Mesodermal cell (in vitro differentiated cells): ENCODE measurements around the gene SKIDA1.

Experiments
- H3K27ac ChIP-seq: 2 replicates; pipeline ENCODE4 v1.7.0; 2013; ENCODE audit warnings: mild to moderate bottlenecking, low read depth, low read length, moderate library complexity; ENCODE audit not compliant: severe bottlenecking
- H3K36me3 ChIP-seq: 2 replicates; pipeline ENCODE4 v1.7.1; 2013; ENCODE audit warnings: mild to moderate bottlenecking, low read length, moderate library complexity; ENCODE audit not compliant: control insufficient read depth, insufficient read depth
- H3K4me1 ChIP-seq: one replicate; pipeline ENCODE4 v1.7.1; 2013; ENCODE audit warnings: mild to moderate bottlenecking, low read length; ENCODE audit not compliant: insufficient read depth, control insufficient read depth, poor library complexity, severe bottlenecking
- H3K4me3 ChIP-seq: 2 replicates; pipeline ENCODE4 v1.7.0; 2013; ENCODE audit warnings: low read length, control low read depth, mild to moderate bottlenecking; ENCODE audit not compliant: insufficient read depth, poor library complexity, severe bottlenecking; ENCODE audit errors: extremely low read depth
- H3K9me3 ChIP-seq: 2 replicates; pipeline ENCODE4 v1.7.1; 2013; ENCODE audit warnings: mild to moderate bottlenecking, low read length, moderate library complexity; ENCODE audit not compliant: control insufficient read depth
- WGBS, 2 experiments: methylation state at CpG; one replicate each; pipeline ENCODE4 v1.1.5; 2013; ENCODE audit warnings: missing lambda C conversion rate in 2 of 2; ENCODE audit not compliant: insufficient coverage in 2 of 2; 5-methylcytosine and 5-hydroxymethylcytosine counted together

SKIDA1 gene

DNA sequence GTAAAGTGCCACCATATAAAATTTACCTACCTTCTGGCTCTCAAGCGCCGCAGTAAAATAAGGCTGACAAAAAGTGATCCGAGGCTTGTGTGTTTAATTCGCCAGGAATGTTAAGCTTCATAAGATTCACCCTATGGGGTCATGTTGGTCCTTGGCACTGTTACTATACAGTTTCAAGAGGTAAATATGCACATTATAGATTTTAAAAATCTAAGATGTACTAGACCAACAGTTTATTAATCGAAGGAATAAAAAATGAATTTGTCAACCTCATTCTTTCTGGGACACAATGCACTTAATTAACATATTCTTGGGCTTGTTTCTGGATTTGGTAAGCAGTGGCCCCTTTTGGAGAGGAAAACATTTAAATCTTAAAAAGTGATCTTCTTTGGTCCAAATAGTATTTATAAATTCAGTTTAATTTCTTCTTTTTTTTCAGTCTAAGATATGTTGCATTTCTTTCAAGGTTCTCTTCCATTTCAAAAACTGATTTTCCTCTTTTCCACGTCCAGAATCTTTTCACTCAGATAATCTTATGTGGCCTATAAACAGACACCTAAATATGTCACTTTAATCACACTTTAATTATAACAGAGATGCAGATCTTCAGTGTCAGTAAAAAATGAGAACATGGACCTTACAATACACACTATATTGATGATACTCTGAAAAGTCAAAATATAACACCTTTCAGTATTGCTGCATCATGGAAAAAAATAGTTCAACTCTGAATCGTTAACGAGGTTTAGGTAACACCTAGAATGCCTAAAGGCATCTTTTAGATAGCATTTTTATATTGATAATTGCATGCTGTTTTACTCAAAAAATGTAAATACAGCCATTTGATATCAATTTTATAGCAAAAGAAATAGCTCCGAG, 3.8 kb upstream of the SKIDA1 start:
- Histone ChIP-seq H3K9me3 (no peaks in the 10 kb centered on the region), H3K4me1 (peaks cover 3% of the 10 kb centered on the region), H3K4me3 (peak overlapping the region; percentile 71), H3K27ac (peak overlapping the region; percentile 95), H3K36me3 (no peaks in the 10 kb centered on the region)
- 14 to 50% methylated on average over 1 to 3 of the region's 9 CpGs for WGBS, 2 experiments

DNA sequence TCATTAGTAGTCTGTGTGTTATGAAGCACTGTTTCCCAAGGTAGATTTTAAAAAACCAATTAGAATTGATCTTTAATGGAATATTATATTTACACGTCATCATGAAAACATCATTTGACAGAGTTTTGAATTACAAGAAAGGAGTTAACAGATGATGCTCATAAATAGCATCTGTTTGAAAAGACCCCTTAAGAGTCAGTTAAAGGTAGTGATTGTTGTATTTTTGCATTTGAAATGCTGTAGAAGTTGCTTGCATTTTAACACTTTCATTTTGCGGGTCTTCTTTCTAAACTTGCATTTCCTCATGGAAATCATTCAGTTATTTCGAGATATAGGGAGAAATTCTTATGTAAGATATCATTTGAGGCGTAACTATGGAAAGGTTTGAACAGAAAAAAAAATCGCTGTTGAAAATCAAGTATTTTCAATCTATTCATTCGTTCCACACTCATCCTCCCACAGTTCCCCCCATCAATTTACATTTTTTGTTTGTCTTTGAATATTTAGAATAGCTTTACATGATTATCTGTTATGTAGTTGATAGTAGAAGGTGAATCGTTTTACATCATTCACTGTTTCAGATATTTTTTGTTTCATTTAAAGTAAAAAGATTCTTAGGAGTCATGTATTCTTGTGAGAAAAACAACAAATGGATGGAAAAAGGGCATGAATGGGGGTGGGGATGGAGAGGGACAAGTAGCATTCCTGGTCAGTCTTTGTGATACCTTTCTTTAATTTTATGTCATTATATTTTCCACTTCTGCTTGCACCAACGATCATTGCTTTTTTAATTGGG, 3.0 kb upstream of the SKIDA1 start:
- Histone ChIP-seq H3K27ac (peak overlapping the region; percentile 95), H3K4me3 (peak overlapping the region; percentile 71), H3K9me3 (no peaks in the 10 kb centered on the region), H3K36me3 (no peaks in the 10 kb centered on the region), H3K4me1 (peaks cover 7% of the 10 kb centered on the region)
- no CpG with 5 or more reads among the region's 8 CpGs for WGBS, 2 experiments

- no peaks in the 10 kb centered on the region for H3K36me3 ChIP-seq
- H3K4me3 ChIP-seq = peak overlapping the region; percentile 71
- H3K4me1 ChIP-seq = peaks cover 14% of the 10 kb centered on the region
- H3K9me3 ChIP-seq = no peaks in the 10 kb centered on the region
- peak overlapping the region; percentile 95 for H3K27ac ChIP-seq
- 1 to 2% methylated on average over 9 to 10 of the region's 18 CpGs for WGBS, 2 experiments
Measured at GRCh38 chr10:21527598-21528235, 2.2 kb upstream of the SKIDA1 start.

DNA sequence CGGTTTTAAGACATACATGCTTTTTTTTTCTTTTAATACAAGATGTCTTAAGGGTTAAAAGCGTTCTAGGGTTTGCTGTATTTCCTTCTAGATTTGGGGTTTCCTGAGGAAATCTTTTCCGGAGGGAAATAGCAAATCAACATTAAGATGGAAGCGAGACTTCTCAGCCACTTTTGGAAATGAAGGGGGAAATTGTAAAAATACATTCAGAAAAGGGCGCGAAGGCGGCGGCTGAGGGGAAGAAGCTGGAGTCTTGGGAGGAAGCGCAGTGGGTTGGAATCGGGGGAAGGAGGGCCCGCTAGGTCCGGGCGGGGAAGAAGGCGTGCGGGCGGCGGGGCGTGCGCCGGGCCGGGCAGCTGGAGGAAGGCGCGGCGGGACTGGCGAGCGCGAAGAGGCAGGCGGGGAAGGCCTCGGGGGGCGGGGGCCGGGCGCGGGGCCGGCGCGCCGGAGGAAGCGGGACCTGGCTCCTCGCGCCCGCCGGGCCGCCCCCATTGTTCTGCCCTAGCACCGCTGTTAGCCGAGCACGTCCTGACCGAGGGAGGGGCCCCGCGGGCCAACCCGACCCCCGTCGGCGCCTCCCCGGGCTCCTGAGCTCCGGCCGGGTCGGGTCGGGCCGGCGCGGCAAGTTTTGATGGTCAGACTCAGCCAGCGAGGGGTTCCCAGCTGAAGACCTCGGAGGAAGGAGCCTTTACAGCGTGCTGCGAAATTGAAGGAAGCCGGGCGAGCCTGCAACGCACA, 1.5 kb upstream of the SKIDA1 start:
- 0 to 1% methylated on average over 28 to 64 of the region's 68 CpGs for WGBS, 2 experiments
- Histone ChIP-seq H3K27ac (peak overlapping the region; percentile 95), H3K36me3 (no peaks in the 10 kb centered on the region), H3K4me3 (peak overlapping the region; percentile 71), H3K9me3 (no peaks in the 10 kb centered on the region), H3K4me1 (peaks cover 15% of the 10 kb centered on the region)

DNA sequence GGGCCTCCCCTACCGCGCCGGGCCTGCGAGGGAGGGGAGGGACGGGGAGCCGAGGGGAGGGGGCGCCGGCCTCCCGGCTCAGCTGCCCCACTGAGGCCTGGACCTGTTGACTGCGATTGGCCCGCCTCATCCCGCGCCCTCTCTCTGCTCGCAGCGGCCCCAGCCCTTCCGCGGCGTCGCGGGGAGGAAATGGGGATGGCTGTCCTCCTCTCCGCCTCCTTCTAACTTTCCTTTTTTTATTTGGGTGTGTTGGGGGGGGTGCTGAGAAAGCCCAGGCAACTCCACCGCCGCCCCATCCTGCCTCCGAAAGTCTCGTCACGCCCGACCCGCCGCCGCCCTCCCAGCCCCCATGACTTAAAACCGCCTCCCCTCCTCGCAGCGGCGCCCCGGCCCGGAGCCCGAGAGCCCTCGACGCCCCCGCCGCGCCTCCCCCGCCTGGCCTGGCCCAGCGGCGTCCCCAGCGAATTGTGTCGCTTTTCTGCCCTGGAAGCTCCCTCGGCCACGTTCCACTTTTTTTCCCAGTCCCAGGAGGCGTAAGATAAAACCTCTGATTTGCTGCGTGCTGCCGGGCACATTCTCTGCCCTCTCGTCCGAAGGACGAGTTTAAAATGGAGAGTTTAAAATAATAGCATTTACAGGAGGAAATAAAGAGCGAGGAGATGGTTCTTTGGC, 842 bp upstream of the SKIDA1 start:
- peak overlapping the region; percentile 95 for H3K27ac ChIP-seq
- 0% methylated on average over 23 to 25 of the region's 56 CpGs for WGBS, 2 experiments
- no peaks in the 10 kb centered on the region for H3K36me3 ChIP-seq
- peaks cover 19% of the 10 kb centered on the region for H3K4me1 ChIP-seq
- no peaks in the 10 kb centered on the region for H3K9me3 ChIP-seq
- peak overlapping the region; percentile 71 for H3K4me3 ChIP-seq

DNA sequence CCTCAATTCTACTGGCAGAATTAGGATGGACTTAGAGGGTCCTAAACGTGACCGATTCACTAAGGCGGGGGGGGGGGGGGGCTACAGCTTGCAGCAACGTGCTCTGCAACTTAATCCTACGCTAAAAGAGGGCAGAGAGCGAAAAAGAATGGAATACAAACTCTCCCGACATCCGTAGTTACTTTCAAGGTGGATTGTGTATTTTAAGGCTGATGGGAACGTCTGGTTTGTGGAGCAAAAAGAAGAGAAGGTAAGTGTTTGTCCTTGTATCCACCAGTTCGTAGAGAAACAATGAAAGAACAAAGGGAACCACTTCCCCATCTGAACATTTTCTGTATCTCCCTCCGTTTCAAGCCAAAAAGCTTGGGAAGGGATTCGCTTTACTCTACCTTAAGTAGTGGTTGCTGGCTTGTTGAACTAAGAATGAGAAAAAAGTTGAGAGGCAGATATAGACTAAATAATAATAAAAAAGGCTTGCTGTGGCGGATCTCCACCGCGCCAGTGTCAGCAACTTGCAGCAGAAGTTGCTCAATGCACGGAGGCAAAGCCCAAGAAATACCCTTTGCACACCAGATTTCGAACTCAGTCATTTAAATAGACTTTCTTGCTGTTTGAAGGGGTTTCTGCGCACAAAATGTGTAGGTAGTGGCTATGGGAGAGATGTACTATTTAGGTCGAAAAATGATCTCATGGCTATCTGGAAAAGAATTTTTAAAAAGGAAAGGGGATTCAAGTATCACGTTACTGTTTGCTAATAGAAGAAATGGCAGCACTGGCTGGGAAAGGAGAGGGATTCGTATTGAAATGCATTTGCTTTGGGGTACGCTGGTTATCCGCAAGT, 736 bp downstream of the SKIDA1 start:
- WGBS, 2 experiments = 1 to 2% methylated on average over 6 to 13 of the region's 23 CpGs
- Histone ChIP-seq H3K4me1 (peaks cover 26% of the 10 kb centered on the region), H3K36me3 (no peaks in the 10 kb centered on the region), H3K4me3 (peak overlapping the region; percentile 71), H3K27ac (peak overlapping the region; percentile 95), H3K9me3 (no peaks in the 10 kb centered on the region)

DNA sequence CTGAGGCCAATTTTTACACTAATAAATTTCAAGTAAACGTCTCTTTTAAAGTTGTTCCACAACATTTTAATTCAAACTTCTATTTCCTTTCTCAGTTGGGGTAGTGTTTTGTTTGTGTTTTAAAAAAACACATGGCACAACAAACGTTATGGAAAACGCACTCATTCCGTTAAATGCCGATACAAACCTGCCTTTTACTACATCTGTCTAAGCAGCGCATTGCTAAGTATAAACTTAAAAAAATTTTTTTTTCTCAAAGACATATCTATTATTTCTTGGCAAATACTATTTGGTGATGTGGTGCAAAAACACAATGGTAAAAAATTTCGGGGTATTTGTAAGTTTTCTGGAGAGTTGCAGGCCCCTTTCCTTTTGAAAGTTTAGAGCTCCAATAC, 1.4 kb downstream of the SKIDA1 start:
- no CpG with 5 or more reads among the region's 7 CpGs for WGBS, 2 experiments
- Histone ChIP-seq H3K4me1 (peaks cover 30% of the 10 kb centered on the region), H3K4me3 (peak overlapping the region; percentile 71), H3K36me3 (no peaks in the 10 kb centered on the region), H3K9me3 (no peaks in the 10 kb centered on the region), H3K27ac (peak overlapping the region; percentile 95)

DNA sequence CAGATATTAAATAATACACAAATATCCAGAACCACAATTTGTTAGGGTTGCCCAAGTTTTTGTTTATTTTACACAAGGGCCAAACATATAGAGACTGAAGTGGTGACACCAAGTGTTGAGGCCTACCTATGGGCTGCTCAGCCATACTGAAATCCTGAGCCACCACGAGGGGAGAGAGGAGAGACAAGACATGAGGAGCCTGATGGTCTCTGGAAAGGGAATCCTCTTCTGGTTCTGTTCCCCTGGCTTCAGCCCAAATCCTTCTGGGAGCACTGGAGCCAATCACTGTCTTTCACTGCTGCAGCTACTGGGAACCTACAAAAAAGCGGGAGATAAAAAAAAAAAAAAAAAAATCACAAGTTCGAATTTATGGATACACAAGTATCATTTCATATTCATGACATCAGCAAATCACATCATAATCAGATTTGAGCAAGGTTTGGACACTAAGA, 1.9 kb downstream of the SKIDA1 start:
- WGBS, 2 experiments = 0 to 8% methylated on average over 1 to 2 of the region's 3 CpGs
- Histone ChIP-seq H3K4me1 (peaks cover 30% of the 10 kb centered on the region), H3K9me3 (no peaks in the 10 kb centered on the region), H3K4me3 (peak overlapping the region; percentile 71), H3K27ac (peak overlapping the region; percentile 95), H3K36me3 (no peaks in the 10 kb centered on the region)

DNA sequence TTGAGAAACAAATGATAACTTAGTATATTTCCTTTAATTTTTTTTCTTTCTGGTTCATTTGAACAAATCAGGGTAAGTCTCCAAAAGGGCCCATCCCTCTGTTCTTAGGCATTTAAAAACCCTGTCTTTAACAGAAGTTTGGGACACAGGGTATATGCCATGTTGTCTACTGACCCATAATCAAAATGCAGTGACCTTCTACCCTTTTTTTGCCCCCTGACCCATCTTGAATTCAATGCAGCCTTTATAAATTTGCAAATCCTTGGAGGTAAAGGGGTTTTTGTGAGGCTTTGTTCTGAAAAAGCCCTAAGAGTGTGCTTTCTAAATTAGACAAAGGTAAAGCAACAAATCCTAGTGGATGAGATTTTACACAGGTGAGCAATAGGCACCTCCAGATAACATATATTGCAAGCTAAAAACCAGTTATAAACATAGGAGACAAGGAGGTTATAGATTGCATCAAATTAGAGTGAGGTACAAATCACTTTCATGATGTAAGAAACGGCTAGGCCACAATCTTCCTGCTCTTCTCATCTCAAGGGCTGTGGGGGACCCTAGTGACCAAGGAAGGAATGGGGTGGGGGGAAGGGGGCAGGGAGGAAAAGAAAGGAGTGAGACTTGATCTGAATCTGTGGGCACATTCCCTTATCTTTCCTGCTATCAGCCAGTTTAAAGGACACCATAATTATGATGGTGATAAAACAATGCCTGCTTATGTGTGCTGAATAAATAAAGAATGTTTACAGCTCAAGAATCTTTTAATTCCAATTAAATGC, 2.7 kb downstream of the SKIDA1 start:
- no peaks in the 10 kb centered on the region for H3K36me3 ChIP-seq
- 17% methylated on average over 1 of the region's 1 CpG; no CpG with 5 or more reads in 1 of the 2 experiments for WGBS, 2 experiments

More for the DNA sequence above, 2.7 kb downstream of the SKIDA1 start:
- Histone ChIP-seq H3K27ac (peak overlapping the region; percentile 95), H3K4me1 (peaks cover 34% of the 10 kb centered on the region), H3K9me3 (no peaks in the 10 kb centered on the region), H3K4me3 (no peak overlapping the region)
